Smooth muscle cell of the brain vasculature (primary cell): Measurements from ENCODE around the gene MYOZ3.

Experiments
- DNase-seq: peaks from one replicate; pipeline ENCODE4 v3.0.0-alpha.2; 2012; ENCODE audit warnings: low read depth, low spot score

MYOZ3 gene, protein sequence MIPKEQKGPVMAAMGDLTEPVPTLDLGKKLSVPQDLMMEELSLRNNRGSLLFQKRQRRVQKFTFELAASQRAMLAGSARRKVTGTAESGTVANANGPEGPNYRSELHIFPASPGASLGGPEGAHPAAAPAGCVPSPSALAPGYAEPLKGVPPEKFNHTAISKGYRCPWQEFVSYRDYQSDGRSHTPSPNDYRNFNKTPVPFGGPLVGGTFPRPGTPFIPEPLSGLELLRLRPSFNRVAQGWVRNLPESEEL

DNA sequence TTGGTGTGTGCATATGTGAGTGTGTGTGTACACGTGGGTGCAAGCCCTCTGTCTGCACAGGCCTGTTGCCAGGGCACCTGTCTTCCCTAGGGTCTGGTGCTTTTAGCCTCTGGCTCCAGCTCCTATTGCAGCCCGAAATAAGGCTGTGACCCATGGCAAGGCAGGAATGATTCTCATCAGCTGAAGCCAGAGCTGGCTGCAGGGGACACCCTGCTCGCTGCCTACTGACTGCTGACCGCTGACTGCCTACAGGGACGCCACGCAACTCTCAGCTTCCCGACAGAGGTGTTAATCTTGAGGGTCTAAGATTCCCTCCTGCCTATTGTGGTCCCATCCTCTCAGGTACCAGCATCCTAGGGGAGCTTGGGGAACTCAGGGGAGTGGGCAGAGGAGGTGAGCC is at the start of gene MYOZ3:
Gene MYOZ3, plus strand, starts transcription at position 166 of the 400 bp plus-strand sequence. CDS start 1,691 bp downstream, outside the sequence.
- DNase-seq: no peak

DNA sequence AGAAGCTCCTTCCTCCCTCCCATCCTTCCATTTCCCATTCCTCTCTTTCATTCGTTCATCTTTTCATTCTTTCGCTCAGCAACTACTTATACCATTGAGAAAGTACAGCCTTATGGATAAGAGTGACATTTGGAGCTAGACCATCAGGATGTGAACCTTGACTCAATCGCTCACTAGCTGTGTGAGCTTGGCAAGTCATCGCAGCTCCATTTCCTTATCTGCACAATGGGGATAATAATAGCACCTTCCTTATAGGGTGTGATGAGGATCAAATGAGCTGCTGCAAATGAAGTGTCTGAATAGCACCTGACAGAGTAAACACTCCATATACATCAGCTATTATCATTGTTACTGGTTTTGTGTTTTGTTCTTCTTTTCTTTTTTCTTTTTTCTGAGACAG is 48.6 kb upstream of the MYOZ3 start:
- DNase-seq: no peak

DNA sequence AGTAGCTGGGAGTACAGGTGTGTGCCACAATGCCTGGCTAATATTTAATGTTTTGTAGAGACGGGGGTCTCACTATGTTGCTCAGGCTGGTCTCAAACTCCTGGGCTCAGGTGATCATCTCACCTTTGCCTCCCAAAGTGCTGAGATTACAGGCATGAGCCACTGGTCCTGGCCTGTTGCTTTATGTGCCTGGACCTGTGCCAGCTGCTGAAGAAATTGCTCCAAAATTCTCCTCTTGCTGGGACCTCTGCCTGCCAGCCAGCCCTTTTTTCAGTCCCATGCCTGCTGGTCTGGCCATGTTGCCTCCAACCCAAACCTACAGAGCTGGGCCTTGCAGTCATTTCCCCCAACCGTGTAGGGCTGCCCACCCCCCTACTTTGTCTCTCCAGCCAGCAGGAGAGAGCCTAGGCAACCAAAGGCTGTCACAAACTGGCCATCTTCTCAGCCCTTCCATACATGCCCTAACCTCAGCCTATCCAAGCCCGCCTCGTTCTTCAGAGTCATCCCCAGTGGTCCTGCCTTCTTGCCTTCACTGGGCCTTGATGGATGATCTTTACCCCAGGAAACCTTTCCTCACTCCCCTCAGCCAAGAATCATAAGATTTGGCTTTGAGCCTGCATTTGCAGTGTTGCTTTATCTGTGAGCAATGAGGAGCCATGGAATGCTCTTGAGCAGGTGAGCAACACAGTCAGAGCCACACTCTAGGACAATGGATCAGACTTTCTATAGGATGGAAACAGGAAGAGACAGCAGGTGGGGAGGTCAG is 48.0 kb upstream of the MYOZ3 start:
- DNase-seq: no peak

DNA sequence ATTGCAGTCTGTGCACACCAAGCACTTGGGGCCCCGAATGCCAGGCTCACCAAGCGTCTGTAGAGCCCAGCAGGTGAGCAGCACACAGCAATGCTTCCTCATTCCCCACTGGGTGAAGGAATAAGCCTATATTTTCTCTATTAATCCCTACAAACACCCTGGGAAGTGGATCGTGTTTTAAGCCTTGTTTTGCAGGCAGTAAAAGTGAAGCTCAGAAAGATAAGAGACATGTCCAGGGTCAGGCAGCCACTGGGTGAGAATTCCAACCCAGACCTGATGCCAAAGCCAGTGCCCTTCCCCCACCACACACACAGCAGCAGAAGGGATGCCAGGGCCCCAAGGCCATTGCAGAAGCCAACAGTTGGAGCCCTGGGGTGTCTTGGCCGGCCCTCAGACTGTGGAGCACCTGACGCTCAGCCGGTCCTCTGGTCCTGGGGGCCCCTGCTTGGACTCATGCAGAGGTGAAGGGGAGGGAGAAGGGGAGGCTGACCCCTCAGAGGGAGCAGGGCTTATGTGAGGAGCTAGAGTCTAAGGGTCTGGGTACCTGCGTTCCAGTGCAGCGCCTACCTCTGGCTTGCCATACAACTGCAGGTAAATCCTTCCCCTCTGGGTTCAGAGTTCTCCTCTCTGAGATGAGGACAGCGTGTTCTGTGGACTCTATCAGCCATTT is 46.9 kb upstream of the MYOZ3 start:
- no peak for DNase-seq

DNA sequence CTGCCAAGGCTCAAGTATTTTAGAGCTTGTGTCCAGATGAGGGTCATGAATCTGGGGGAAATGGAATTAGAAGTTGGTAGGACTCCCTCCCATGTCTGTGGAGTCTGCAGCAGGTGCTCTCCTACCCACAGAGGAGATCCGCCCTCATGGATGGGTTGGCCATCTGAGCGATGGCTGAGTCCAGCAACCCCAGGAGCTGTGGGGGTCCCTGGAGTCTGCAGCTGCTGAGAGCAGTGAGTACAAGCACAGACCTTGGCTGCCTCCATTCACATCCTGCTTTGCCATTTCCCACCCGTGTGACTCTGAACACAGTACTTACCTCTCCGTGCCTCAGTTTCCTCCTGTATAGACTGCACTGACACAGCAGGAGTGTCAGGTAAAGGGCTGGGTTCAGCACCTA is 46.4 kb upstream of the MYOZ3 start:
- no peak for DNase-seq

DNA sequence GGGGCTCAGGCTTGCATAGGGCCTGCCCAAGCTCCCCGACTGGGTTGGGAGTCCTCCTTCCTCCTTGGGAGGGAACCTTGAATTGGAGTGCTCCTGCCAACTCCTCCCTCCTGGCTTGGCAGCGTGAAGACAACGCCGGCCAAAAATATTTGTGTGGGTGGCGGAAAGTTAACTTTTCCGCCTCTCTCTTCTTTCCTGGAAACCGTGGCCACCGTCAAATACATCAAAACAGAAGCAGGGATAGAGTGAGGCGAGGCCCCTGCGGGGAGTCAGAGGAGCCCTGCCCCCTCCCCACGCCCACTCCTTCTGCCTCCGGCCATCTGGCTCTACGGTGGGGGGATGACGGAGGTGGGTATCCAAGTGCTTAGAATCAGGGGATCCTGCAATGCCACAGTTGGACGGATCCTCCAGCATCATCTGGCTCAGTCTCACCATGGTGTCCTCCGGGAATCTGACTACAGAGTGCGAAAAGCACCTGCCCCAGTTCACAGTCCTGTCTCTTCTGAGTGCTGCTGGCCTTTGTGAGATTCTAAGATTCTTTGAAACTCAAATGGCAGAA is 45.8 kb upstream of the MYOZ3 start:
- DNase-seq: no peak

DNA sequence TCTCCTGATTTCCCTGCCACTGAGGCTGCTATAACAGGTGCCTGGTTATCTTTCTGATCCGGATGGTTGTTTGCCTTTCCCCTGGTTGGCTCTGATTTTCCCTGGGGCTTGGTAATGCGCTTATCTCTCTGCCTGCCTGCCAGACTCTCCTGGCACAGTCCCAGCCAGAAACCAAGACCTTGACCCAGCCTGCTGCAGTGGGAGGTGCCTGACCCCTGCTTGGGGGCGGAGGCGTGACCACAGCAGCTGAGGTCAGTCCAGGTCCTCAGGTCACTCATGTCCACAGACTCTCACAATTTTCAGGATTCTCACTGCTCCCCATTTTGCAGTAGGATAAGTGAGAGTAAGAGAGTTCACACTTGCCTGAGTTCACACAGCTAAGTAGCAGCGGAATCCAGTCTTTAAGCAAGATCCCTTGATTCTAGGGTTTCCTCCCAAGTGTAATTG is 45.0 kb upstream of the MYOZ3 start:
- no peak for DNase-seq

DNA sequence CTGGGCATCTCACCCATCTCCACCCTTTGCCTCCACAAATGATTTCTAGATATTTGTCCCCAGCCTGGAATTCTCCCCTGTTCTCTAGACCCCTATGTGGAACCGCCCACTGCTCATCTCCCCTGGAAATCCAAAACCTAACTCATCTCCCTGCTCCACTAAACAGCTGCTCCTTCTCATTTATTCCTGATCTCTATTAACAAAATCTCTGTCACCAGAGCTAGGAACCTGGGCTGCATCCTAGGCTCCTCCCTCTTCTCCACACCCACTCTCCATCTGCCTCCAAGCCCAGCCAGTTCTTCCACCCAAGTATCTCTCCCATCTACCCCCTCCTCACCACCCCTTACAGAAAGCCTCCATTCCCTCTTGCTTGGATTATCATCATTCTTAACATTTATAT is 44.5 kb upstream of the MYOZ3 start:
- DNase-seq: no peak

DNA sequence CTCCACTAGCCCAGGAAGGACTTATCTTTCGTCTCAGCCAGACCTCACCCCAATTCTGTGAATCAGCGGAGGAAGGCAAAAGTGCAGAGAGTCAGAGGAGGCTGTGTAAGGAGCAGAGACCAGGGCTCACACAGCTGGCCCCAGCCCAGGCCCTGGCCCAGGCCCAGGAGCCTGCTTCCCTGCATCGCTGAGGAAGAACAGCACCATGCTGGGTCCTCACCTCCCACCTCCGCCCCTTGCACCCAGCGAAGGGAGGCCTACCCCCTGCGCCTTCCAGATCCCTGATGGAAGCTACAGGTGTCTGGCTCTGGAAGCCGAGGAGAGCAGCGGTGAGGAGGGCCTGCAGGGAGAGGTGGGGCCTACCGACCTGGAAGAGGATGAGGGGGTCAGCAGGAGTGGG is 42.9 kb upstream of the MYOZ3 start:
- no peak for DNase-seq

DNA sequence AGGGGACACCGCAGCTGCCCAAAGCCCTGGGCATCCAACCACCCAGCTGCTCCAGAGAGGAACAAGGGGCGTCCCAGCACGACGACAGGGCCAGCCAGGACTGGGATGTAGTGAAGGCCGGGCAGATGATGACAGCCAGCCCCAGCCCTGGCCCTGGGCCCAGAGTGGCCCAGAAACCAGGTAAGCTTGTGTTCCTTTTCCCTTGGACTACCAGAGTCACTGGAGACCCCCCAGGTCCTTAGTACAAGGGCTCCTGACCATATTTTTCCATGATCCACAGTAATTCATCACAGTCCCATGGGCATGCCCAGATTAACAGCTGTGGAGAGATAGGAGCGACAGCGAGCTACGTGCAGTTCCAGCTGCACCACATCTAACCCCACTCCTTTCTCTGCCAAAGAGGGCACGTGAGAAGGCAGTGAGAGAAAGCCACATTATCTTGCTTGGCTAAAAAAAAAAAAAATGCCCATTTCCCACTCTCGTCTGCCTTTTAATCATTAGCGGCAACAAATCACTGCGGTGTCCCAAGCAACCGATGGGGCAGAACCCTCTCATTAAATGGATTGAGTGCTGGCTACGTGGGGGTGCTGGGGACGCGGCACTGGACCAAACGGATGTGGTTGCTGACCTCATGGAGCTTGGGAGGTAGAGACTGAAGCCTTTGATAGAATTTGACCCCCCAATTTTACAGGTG is 42.3 kb upstream of the MYOZ3 start:
- DNase-seq: no peak

DNA sequence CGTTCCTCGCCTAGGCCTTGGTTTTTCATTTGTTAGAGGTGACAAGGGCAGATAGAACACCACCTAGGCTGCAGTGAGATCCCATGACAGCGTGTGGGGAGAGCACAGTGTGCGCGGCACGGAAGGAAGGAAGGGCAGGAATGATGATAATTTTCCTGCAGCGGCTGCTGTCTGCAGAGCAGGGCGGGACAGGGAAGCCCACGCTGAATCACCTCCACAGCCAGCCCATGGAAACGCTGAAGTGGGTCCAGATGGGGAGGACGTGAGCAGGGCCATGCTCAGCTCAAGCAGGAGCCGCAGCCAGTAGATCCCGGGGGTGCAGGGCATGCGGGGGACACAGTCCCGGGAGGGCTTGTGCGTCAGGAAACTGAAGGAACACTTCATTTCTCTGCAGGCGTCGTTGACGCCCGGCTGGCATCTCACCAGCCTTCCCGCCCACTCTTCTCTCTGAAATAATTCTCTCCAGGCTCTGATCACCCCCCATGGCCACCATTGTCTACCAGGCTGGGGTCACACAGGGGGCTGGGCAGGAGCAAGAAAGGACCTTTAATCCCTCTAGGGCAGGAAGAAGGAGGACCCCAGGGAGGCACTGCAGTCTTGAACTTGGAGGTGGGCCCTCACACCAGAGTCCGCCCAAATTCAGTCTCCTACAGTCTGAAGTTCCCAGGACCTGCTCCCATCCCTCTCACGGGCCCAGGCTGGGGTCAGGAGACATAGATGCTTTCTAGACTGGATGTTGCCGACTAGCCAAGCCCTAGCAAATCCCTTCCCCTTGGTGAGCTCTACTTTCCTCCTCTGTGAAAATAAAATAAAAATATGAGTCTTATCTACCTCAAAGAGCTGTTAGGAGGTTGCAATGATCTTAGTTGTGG is 41.5 kb upstream of the MYOZ3 start:
- DNase-seq: no peak

DNA sequence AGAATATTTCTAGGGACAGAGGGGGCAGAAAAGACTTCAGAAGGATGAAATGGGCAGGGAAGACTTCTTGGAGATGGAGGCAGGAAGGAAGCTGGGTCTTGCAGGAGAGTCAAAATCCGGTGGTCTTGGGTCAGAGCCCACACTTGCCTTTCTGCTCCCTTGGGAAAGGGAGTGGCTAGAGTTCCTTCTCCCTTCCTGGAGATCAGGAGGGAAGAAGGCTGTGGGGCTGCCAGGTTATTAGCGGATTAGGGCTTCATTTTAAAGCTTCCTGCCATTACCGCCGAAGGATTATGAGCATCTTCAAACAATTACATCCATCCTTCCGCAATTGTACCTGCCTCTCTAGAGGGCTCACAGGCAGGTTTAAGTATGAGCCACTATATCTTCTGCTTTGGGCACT is 39.8 kb upstream of the MYOZ3 start:
- DNase-seq: no peak

DNA sequence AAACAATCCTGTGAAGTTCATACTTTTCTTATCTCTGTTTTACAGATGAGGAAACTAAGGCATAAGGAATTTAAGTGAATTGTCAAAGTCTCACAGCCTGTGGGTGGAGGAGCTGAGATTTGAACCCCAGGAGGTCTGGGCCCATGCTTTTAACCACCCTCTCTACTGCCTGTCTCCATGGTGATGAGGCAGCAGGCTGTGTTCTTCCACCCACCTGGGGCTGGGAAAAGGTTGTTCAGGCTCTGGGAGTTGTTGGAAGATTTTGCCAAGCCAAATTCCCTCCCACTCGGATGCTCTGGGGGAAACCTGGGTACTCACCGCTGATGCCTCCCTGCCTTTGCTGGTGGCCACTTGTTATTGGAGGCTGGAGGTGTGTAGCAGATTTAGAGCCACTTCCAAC is 38.9 kb upstream of the MYOZ3 start:
- DNase-seq: no peak

DNA sequence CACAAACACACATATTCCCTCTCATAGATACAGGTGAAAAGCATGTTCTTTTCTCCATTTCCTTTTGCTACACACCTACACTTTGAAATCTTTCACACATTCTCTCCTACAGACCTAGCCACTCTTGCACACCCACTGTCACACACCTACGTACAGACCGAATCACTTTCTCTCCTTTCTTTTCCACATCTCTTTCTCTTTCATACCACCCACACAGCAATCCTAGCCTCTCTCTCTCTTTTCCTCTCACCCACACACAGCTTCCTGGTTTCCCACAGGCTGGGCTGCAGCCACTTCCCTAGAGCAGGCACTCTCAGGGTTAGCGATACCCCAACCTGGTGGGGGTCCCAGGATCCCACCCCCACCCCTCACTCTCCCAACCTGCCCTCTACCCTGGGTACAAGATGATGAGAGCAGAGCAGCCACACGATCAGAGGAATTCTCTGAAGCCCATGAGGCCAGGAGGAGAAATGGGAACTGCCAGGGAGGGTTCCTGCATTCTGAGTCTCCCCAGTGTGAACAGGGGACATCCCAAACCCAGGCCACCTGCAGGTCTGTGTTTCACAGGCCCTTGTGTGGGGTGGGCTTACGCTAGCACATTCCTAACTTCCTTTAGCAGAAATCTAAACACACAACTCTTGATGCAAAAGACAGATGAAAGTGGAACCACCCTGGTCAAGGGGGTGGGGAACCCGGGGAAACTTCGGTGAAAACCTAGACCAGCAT is 37.7 kb upstream of the MYOZ3 start:
- no peak for DNase-seq

DNA sequence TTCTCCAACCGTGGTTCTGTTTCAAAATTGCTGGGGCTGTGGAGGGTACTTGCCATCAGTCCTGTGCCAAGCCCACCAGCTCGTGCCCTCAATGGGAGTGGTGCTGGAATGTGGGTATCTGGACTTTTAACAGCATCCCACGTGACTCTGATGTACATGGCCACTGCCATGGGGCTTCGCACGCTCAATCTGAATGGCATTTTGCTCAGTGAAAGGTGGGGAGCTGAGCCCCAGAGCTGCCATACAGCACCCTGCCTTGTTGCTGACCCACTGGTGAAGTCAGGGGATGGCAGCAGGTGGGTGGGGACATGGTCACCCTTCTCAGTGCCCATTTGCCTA is 37.2 kb upstream of the MYOZ3 start:
- DNase-seq: no peak

DNA sequence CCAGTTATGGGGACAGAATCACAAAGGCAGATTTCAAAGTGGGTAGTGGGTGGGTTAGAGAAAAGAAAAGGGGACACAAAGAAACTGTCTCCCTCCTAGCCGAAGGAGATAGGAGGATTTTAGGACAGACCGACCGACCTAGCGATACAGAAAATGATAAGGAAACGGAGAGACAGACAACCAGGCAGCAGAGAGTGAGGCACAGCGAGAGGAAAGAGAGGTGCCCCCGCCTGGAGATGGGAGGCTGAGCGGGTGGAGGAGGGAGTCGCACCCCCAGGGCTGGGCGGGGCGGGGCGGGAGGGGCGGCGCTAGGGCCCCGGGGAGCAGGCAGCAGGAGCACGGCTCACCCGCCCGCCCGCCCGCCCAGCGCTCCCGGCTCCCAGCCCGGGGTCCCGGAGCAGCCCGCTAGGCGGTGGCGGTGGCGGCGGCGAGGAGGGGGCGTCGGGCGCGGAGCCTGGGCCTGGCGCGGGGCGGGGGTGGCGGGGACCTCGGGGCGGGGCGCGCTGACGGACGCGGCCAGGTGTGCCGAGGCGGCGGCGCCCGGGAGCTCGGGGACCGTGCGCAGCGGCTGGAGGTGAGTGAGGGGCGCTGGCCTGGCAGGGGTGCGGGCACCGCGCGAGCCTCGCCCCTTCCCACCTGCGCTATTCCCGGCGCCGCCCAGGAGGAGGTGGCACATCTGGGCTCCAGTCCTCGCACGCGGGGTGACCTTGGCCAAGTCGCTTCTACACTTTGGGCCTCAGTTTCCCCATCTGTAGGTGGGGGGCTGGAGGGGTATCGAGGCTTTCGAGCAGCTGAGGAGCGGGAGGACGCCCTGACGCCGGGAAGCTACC is 36.5 kb upstream of the MYOZ3 start:
- DNase-seq: no peak

DNA sequence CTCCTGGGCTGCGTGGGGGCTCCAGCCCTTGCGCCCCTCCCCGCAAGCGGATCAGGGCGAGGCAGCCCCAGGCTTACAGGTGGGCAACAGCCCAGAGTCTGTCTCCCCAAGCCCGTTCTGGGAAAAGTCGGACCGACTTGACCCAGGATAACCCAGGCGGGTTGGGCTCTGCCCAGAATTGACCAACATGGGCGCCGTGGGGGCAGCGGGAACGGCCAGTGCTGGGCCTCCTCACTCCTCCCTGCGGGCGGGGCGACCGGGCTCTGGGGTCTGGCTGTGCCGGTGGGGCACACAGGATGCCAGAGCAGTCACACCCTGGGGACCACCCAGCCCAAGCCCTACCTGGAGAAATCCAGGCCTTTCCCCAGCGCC is 35.9 kb upstream of the MYOZ3 start:
- DNase-seq: no peak

DNA sequence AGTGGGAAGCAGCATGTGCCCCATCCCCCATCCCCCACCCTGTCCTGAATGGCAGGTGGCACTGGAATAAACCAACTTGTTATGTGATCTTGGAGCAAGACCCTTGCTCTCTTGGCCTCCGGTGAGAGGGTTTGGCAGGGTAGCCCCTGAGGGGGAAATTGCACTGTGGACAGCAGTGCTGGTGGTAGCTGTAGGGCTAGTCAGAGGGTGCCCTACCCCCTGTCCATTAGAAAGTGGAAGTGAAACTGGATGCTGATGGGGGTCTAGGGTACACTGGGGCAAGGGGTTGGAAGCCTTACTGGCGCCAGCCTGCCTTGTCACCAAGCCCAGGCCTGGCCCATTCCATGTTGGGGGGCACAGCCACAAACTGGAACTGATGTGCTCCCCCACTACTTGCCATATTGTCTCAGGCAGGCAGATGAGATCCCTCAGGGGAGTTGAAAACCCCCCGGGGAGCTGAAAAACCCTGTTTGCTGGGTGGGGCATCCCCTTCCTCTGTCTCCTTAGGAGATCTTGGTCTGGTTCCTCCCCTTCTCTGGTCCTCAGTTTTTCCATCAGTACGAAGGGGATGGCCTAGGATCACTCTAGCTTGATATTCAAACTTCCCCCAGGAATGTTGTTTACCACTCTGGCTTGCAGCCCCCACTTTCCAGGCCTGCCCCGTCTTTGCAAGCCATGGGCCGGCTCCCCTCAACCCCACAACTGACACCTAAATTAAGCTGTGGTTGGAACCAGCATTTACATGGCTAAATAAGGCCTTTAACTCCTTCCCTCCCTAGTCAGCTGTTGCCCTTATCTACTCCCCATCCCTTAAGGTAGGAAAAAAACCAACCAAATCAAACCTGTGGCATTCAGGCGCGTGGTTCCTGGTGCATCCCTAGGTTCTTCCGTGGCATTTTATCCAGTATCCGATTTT is 35.0 kb upstream of the MYOZ3 start:
- DNase-seq: no peak
